SH-SY5Y (cell line): ENCODE measurements around the gene VPS25.

ENCODE experiments used
- GATA2 ChIP-seq: IDR thresholded peaks from 2 replicates; pipeline ENCODE4 v1.6.1; 2011; ENCODE audit warnings: mild to moderate bottlenecking, low read depth, low read length
- GATA3 ChIP-seq: IDR thresholded peaks from 2 replicates; pipeline ENCODE4 v1.6.1; 2011; ENCODE audit warnings: low read depth, mild to moderate bottlenecking, low read length, moderate library complexity

GRCh38 chr17:42827472-42827871 lies 54.2 kb downstream of the VPS25 start:
- TF ChIP-seq GATA3 (no peak), GATA2 (no peak)
